ENCODE measurements around the gene KCND2.

- TF ChIP-seq CTCF (IDR thresholded peaks at IDR 0.05): no peak
- TF ChIP-seq POLR2A (IDR thresholded peaks at IDR 0.05; ENCODE audit: low read depth): no peak
- TF ChIP-seq POLR2AphosphoS5 (IDR thresholded peaks at IDR 0.05): no peak
Observed at GRCh38 chr7:120404042-120404441, 131.1 kb downstream of the KCND2 start.

Data from esophagus muscularis mucosa (tissue), 3 donors.